Breast epithelium (tissue), 4 donors: ENCODE measurements around the gene PHC2. TPM values are rescaled to one million over a fixed set of nuclear protein-coding genes. Genes with fewer than 3 reads are reported as not detected.

Experiments
- DNase-seq, 2 donors: peaks; one replicate each; pipeline ENCODE4 v3.0.0-alpha.2; 2019; ENCODE audit warnings: low spot score in 2 of 2
- H3K27ac ChIP-seq, 2 donors: fragments of 200-600 bp; sonication (generic) in 1 of 2; one replicate each; pipeline ENCODE4 v1.5.1; 2016 to 2019; ENCODE audit warnings: mild to moderate bottlenecking in 1 of 2
- H3K27me3 ChIP-seq, 2 donors: fragments of 200-600 bp; sonication (generic) in 1 of 2; one replicate each; pipeline versions ENCODE4 v1.5.1 to v1.6.0; 2017 to 2019; ENCODE audit warnings: control low read depth in 1 of 2, mild to moderate bottlenecking in 1 of 2
- H3K36me3 ChIP-seq: fragments of 200-600 bp; one replicate; pipeline ENCODE4 v1.5.1; 2019
- H3K4me1 ChIP-seq, 2 donors: fragments of 200-600 bp; sonication (generic); one replicate each; pipeline ENCODE4 v1.5.1; 2016 to 2019; ENCODE audit warnings: control low read depth in 1 of 2
- H3K4me3 ChIP-seq, 3 donors: fragments of 200-600 bp; sonication (generic); 1 replicate in 2 of 3; 2 replicates in 1 of 3; pipeline ENCODE4 v1.5.1; 2016 to 2019; ENCODE audit warnings: mild to moderate bottlenecking in 3 of 3, moderate library complexity in 2 of 3
- H3K9me3 ChIP-seq, 2 donors: fragments of 200-600 bp; sonication (generic) in 1 of 2; one replicate each; pipeline ENCODE4 v1.5.1; 2016 to 2019; ENCODE audit warnings: control low read depth in 1 of 2
- CTCF ChIP-seq, 3 donors: fragments of 450-650 bp; IDR thresholded peaks; one replicate each; pipeline ENCODE4 v1.5.1; 2016 to 2017; ENCODE audit warnings: antibody characterized with exemption in 3 of 3, mild to moderate bottlenecking in 3 of 3, moderate library complexity in 3 of 3
- POLR2A ChIP-seq: fragments of 450-650 bp; IDR thresholded peaks from one replicate; pipeline ENCODE4 v1.6.1; 2016; ENCODE audit warnings: antibody characterized with exemption, mild to moderate bottlenecking, moderate library complexity
- POLR2AphosphoS5 ChIP-seq, 3 donors: sonication (generic); formaldehyde crosslinking; IDR thresholded peaks; one replicate each; pipeline ENCODE4 v1.6.1; 2017; ENCODE audit warnings: antibody characterized with exemption in 3 of 3
- intact Hi-C: fragments of 100-400 bp; cut with DNase I; formaldehyde crosslinking; loops from one replicate; pipeline ENCODE4 v1.15.1; 2023; ENCODE audit warnings: low total_unique reads
- total RNA-seq, 3 donors: library from RNA; depleted of rRNA; stranded (reverse); fragments of >200 nt; gene quantifications; one replicate each; pipeline ENCODE4 v1.1.0, GENCODE V29; 2016

Gene PHC2
- total RNA-seq, 3 donors from 2014 or later = 103 to 214 (median 134) TPM

- no peaks in the 10 kb centered on the region for H3K36me3 ChIP-seq
- H3K27me3 ChIP-seq = no peaks in the 10 kb centered on the region
- peaks cover 20 to 53% of the 10 kb centered on the region in 2 donors for H3K4me1 ChIP-seq
- peak in 1 of 2 donors; percentile 65 for DNase-seq
- H3K27ac ChIP-seq = peak overlapping the region; percentile 89 to 94
- H3K9me3 ChIP-seq = no peaks in the 10 kb centered on the region
- TF ChIP-seq POLR2A (no peak), POLR2AphosphoS5 (IDR thresholded peaks at IDR 0.05) (peak; percentile 32 to 68 (median 37))
- H3K4me3 ChIP-seq = no peak overlapping the region
- intact Hi-C loops = loop anchor here (5.0 kb wide), 1 partner anchor 68 kb away; no protein-coding TSS in a partner anchor
These were observed 65.3 kb downstream of the PHC2 start for GRCh38 chr1:33365560-33365997.

GRCh38 chr1:33364565-33364918 lies 66.4 kb downstream of the PHC2 start:
- Histone ChIP-seq H3K4me3 (peak overlapping the region in 1 of 3 donors; percentile 41), H3K9me3 (no peaks in the 10 kb centered on the region), H3K27me3 (no peaks in the 10 kb centered on the region), H3K27ac (peak overlapping the region; percentile 89 to 94), H3K36me3 (no peaks in the 10 kb centered on the region), H3K4me1 (peaks cover 20 to 60% of the 10 kb centered on the region in 2 donors)
- intact Hi-C loops = no loop called here
- TF ChIP-seq CTCF (IDR thresholded peaks at IDR 0.05) (no peak), POLR2AphosphoS5 (IDR thresholded peaks at IDR 0.05) (no peak), POLR2A (no peak)
- no peak for DNase-seq

GRCh38 chr1:33363470-33363861 lies 67.4 kb downstream of the PHC2 start:
- peaks cover 20 to 62% of the 10 kb centered on the region in 2 donors for H3K4me1 ChIP-seq
- H3K27ac ChIP-seq = peak overlapping the region; percentile 89 to 94
- intact Hi-C loops = no loop called here
- TF ChIP-seq CTCF (IDR thresholded peaks at IDR 0.05) (no peak), POLR2AphosphoS5 (IDR thresholded peaks at IDR 0.05) (no peak), POLR2A (no peak)
- H3K4me3 ChIP-seq = peak overlapping the region in 1 of 3 donors; percentile 41
- H3K9me3 ChIP-seq = no peaks in the 10 kb centered on the region
- H3K36me3 ChIP-seq = no peaks in the 10 kb centered on the region
- no peaks in the 10 kb centered on the region for H3K27me3 ChIP-seq
- DNase-seq = no peak

GRCh38 chr1:33363021-33363420 lies 67.9 kb downstream of the PHC2 start:
- Histone ChIP-seq H3K36me3 (no peaks in the 10 kb centered on the region), H3K9me3 (no peaks in the 10 kb centered on the region), H3K27ac (peak overlapping the region; percentile 89 to 94), H3K27me3 (no peaks in the 10 kb centered on the region), H3K4me3 (no peak overlapping the region), H3K4me1 (peaks cover 20 to 61% of the 10 kb centered on the region in 2 donors)
- TF ChIP-seq POLR2A (no peak), POLR2AphosphoS5 (IDR thresholded peaks at IDR 0.05) (no peak), CTCF (IDR thresholded peaks at IDR 0.05) (no peak)
- intact Hi-C loops = no loop called here
- DNase-seq = no peak

GRCh38 chr1:33361532-33362235 lies 69.2 kb downstream of the PHC2 start:
- no peaks in the 10 kb centered on the region for H3K27me3 ChIP-seq
- intact Hi-C loops = no loop called here
- no peak overlapping the region for H3K4me3 ChIP-seq
- DNase-seq = no peak
- peaks cover 20 to 51% of the 10 kb centered on the region in 2 donors for H3K4me1 ChIP-seq
- H3K36me3 ChIP-seq = no peaks in the 10 kb centered on the region
- H3K9me3 ChIP-seq = no peaks in the 10 kb centered on the region
- TF ChIP-seq POLR2A (no peak), CTCF (IDR thresholded peaks at IDR 0.05) (no peak), POLR2AphosphoS5 (IDR thresholded peaks at IDR 0.05) (no peak)
- H3K27ac ChIP-seq = peak overlapping the region; percentile 89 to 94
